HG03097 (cell line): ENCODE results near the gene TEC.
"Not testable (repeated sequence)": the region's sequence is repeated elsewhere in the genome, so short reads cannot be mapped to it uniquely, and the experiment has no call there.

Experiments
- ATAC-seq: cut with Tn5 transposase; IDR thresholded peaks from one replicate; pipeline ENCODE4 v1.9.1; 2021; ENCODE audit not compliant: unreplicated experiment, low FRiP score

TEC gene

GRCh38 chr4:48243887-48244286 lies 25.8 kb downstream of the TEC start:
- ATAC-seq = no peak

DNA sequence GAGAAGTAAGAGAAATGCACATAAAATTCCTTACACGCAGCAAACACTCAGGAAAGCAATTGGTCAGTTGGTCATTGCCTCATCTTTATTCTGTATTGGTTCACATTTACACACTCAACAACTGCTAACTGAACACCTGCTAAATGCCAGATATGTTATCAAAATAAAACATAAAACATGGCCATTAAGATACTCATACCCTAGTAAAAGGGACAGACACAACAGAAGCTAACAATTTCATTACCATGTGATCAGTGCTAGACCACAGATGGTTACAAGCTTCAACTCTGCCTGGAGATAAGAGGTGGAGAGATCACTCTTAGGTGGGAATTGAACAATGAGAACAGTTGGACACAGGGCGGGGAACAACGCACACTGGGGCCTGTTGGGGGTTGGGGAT lies 26.2 kb downstream of the TEC start:
- no peak for ATAC-seq

GRCh38 chr4:48242511-48243195 lies 27.0 kb downstream of the TEC start:
- ATAC-seq = no peak

- no peak for ATAC-seq
These were observed 27.9 kb downstream of the TEC start for GRCh38 chr4:48241731-48242130.

DNA sequence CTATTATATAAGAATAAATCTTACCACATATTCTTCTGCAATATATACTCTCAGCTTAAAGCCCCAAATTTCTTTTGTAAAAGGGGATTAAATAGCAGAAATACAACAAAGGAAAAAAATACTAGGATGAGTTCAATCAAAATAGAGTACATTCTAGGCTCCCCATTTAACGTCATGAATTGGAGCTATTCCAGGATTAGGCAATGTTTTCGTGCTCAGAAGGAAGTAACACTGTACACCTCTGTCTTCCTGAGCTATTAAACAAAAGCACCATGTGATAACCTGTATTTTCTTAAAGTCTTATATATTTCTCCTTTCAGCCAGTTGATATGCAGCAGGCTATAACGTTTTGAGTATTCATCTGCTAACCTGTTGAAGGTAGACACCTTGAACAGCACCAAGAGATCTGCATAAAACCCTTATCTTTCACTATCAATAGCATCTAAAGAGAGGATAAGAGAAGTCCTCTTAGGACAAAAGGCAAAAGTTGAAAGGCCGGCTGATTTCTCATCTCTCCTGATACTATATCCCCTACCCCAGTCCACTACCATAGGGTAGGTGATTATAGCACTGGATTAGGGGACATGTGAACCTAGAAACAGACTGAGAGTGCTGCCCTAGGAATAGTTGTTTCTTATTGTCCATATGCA lies 31.5 kb downstream of the TEC start:
- no peak for ATAC-seq

- ATAC-seq = no peak
These were observed 34.6 kb downstream of the TEC start for GRCh38 chr4:48235050-48235449.

GRCh38 chr4:48234575-48234974 lies 35.1 kb downstream of the TEC start:
- no peak for ATAC-seq

GRCh38 chr4:48228949-48229348 lies 40.7 kb downstream of the TEC start:
- ATAC-seq = no peak

GRCh38 chr4:48227662-48228061 lies 42.0 kb downstream of the TEC start:
- ATAC-seq = no peak

- no peak for ATAC-seq
These were observed 43.4 kb downstream of the TEC start for GRCh38 chr4:48226199-48226598.

GRCh38 chr4:48225368-48226141 lies 44.1 kb downstream of the TEC start:
- ATAC-seq = no peak

DNA sequence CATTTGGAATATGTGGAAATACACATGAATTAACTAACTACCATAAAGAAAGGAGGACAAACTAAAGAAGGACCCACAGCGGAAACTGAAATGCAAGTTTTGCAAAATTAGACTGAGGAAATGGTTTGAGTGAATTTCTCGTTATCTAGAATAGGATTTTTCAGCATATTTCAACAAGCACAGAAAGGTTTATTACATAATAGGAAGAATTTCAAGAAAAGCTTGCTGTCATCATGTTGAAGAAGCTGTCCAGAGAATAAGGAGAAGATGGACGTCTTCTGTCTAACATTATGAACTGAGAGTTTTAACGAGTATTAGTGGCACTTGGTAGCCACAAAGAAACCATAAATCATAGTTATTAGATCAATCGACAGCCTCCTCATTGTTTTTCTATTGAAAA lies 45.0 kb downstream of the TEC start:
- no peak for ATAC-seq

GRCh38 chr4:48223633-48224295 lies 45.9 kb downstream of the TEC start:
- no peak for ATAC-seq

- ATAC-seq = no peak
These were observed 47.1 kb downstream of the TEC start for GRCh38 chr4:48222491-48222890.

DNA sequence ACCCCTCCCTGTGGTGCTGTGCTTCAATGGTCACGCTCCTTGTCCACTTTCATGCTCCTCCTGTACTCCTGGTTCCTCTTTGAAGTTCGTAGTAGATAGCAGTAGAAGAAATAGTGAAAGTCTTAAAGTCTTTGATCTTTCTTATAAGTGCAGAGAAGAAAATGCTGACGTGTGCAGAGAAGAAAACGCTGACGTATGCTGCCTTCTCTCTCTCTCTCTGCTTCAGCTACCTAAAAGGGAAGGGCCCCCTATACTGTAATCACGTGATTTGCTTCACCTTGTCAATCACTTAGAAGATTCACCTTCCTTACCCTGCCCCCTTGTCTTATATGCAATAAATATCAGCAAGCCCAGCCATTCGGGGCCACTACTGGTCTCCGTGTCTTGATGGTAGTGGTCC lies 50.2 kb downstream of the TEC start:
- not testable (repeated sequence) for ATAC-seq

GRCh38 chr4:48216563-48216962 lies 53.1 kb downstream of the TEC start:
- ATAC-seq = no peak

GRCh38 chr4:48215977-48216376 lies 53.7 kb downstream of the TEC start:
- ATAC-seq = no peak

- ATAC-seq = peak; percentile 73
These were observed 57.5 kb downstream of the TEC start for GRCh38 chr4:48212165-48212564.

- no peak for ATAC-seq
These were observed 58.7 kb downstream of the TEC start for GRCh38 chr4:48210966-48211328.

GRCh38 chr4:48205626-48206025 lies 64.0 kb downstream of the TEC start:
- ATAC-seq = no peak

GRCh38 chr4:48205107-48205506 lies 64.5 kb downstream of the TEC start:
- ATAC-seq = no peak
